HepG2 (cell line): ENCODE data around the gene SLC34A3. TPM values are rescaled to one million over a fixed set of nuclear protein-coding genes. Genes with fewer than 3 reads are reported as not detected.
A peak's percentile ranks its signal among the peaks of the same experiment; 100 is the strongest.

Experiments used
- ATF7-NPFF ChIP-seq: sonication (generic); formaldehyde crosslinking; IDR thresholded peaks from 2 replicates; pipeline ENCODE4 v1.8.1; 2023; ENCODE audit warnings: mild to moderate bottlenecking, low read depth, missing genetic modification reagents, moderate library complexity
- ELF3 ChIP-seq: IDR thresholded peaks from 2 replicates; pipeline ENCODE4 v1.6.1; 2016; ENCODE audit warnings: missing genetic modification reagents, missing compliant biosample characterization
- KLF15 ChIP-seq: sonication (generic); formaldehyde crosslinking; IDR thresholded peaks from 2 replicates; pipeline ENCODE4 v1.8.1; 2023; ENCODE audit warnings: borderline replicate concordance, mild to moderate bottlenecking, inconsistent platforms, missing genetic modification reagents, mixed read lengths
- MTA1 ChIP-seq: sonication (generic); formaldehyde crosslinking; IDR thresholded peaks from 2 replicates; pipeline ENCODE4 v1.4.0; 2020; ENCODE audit warnings: missing genetic modification reagents, mild to moderate bottlenecking, borderline replicate concordance
- PLRG1 ChIP-seq: fragments of 450-650 bp; conservative IDR thresholded peaks from 2 replicates; pipeline ENCODE4 v1.6.1; 2016
- RBM22 ChIP-seq: fragments of 200-400 bp; formaldehyde crosslinking; optimal IDR thresholded peaks from 2 replicates; pipeline ENCODE3; 2017; ENCODE audit warnings: mild to moderate bottlenecking, low read length, moderate library complexity
- RELA ChIP-seq: sonication (generic); formaldehyde crosslinking; IDR thresholded peaks from 2 replicates; pipeline ENCODE4 v1.4.0; 2020; ENCODE audit warnings: missing genetic modification reagents
- THAP11 ChIP-seq: IDR thresholded peaks from 2 replicates; pipeline ENCODE4 v1.6.1; 2016; ENCODE audit warnings: missing biosample characterization, missing genetic modification reagents
- ZFP41 ChIP-seq: sonication (generic); formaldehyde crosslinking; IDR thresholded peaks from 2 replicates; pipeline ENCODE4 v1.4.0; 2020; ENCODE audit warnings: mild to moderate bottlenecking, missing genetic modification reagents, borderline replicate concordance
- ZNF234 ChIP-seq: sonication (generic); formaldehyde crosslinking; conservative IDR thresholded peaks from 2 replicates; pipeline ENCODE4 v1.5.1; 2020; ENCODE audit warnings: mild to moderate bottlenecking, missing genetic modification reagents
- ZNF614 ChIP-seq: IDR thresholded peaks from 2 replicates; pipeline ENCODE4 v1.6.1; 2018; ENCODE audit warnings: missing biosample characterization, missing genetic modification reagents, inconsistent platforms, borderline replicate concordance
- ZSCAN29 ChIP-seq: sonication (generic); formaldehyde crosslinking; conservative IDR thresholded peaks from 2 replicates; pipeline ENCODE4 v1.4.0; 2020; ENCODE audit warnings: mild to moderate bottlenecking, missing genetic modification reagents
- ZSCAN31 ChIP-seq: sonication (generic); formaldehyde crosslinking; IDR thresholded peaks from 2 replicates; pipeline ENCODE4 v1.5.0; 2020; ENCODE audit warnings: low read depth, mild to moderate bottlenecking, missing genetic modification reagents
- polyA plus RNA-seq, 8 experiments: library from polyadenylated mRNA; depleted of rRNA in 3 of 8; stranded (reverse) in 7 of 8; unstranded in 1 of 8; fragments of >200 nt; fragmentation: Illumina TruSeq in 4 of 8; extraction: Trizol in 4 of 8; gene quantifications; 2 replicates each; pipeline versions ENCODE4 v1.2.1 to v1.2.3, GENCODE V29; 2011 to 2016; ENCODE audit warnings: low read depth in 4 of 8, missing spikeins in 1 of 8, mixed read lengths in 1 of 8; ENCODE audit not compliant: insufficient read depth in 1 of 8
- total RNA-seq, 5 experiments: library from RNA; depleted of rRNA; stranded (reverse); fragments of >200 nt; fragmentation: Illumina TruSeq; extraction: Trizol; gene quantifications; 2 replicates each; pipeline ENCODE4 v1.2.3, GENCODE V29; 2016; ENCODE audit warnings: low read depth in 1 of 5
- TF ChIP-seq, protein P1 (sequence below): sonication (generic); formaldehyde crosslinking; IDR thresholded peaks from 2 replicates; pipeline ENCODE4 v1.8.1; 2022; ENCODE audit warnings: low read depth, mild to moderate bottlenecking, missing genetic modification reagents
- TF ChIP-seq, protein P2 (sequence below): IDR thresholded peaks from 2 replicates; pipeline ENCODE4 v1.6.1; 2016; ENCODE audit warnings: missing genetic modification reagents, missing compliant biosample characterization
- TF ChIP-seq, protein P3 (sequence below): IDR thresholded peaks from 2 replicates; pipeline ENCODE4 v1.6.1; 2016; ENCODE audit warnings: control low read depth
- TF ChIP-seq, protein P4 (sequence below): IDR thresholded peaks from 2 replicates; pipeline ENCODE4 v1.6.1; 2016; ENCODE audit warnings: low read depth, missing genetic modification reagents, missing compliant biosample characterization

SLC34A3 gene
- total and polyA plus RNA-seq, 2 of the 13 experiments (the other 11 are each of a cell fraction or from before 2014, with no cell fraction given) = 0.07 to 1.0 TPM

- TF ChIP-seq ZFP41 (CRISPR knock-in tag) (no peak), ZSCAN31 (no peak; the same call in 1 of the 2 replicates), PLRG1 (no peak), ZNF614 (peak; percentile 67; the same call in 1 of the 2 replicates), THAP11 (CRISPR knock-in tag) (peak; percentile 66; the same call in 1 of the 2 replicates), ZSCAN29 (CRISPR knock-in tag) (peak; percentile 79), RBM22 (no peak), RELA (CRISPR knock-in tag) (0 out of 2 replicates have a peak, but pooled peaks have one; percentile 33), ZNF234 (0 out of 2 replicates have a peak, but pooled peaks have one; percentile 53), KLF15 (no peak), MTA1 (CRISPR knock-in tag) (peak; percentile 78; the same call in 1 of the 2 replicates), ELF3 (CRISPR knock-in tag) (peak; percentile 48), ATF7-NPFF (CRISPR knock-in tag) (peak; percentile 79; the same call in 1 of the 2 replicates)
- TF ChIP-seq, protein P1, sequence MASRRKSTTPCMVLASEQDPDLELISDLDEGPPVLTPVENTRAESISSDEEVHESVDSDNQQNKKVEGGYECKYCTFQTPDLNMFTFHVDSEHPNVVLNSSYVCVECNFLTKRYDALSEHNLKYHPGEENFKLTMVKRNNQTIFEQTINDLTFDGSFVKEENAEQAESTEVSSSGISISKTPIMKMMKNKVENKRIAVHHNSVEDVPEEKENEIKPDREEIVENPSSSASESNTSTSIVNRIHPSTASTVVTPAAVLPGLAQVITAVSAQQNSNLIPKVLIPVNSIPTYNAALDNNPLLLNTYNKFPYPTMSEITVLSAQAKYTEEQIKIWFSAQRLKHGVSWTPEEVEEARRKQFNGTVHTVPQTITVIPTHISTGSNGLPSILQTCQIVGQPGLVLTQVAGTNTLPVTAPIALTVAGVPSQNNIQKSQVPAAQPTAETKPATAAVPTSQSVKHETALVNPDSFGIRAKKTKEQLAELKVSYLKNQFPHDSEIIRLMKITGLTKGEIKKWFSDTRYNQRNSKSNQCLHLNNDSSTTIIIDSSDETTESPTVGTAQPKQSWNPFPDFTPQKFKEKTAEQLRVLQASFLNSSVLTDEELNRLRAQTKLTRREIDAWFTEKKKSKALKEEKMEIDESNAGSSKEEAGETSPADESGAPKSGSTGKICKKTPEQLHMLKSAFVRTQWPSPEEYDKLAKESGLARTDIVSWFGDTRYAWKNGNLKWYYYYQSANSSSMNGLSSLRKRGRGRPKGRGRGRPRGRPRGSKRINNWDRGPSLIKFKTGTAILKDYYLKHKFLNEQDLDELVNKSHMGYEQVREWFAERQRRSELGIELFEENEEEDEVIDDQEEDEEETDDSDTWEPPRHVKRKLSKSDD (CRISPR knock-in tag) = peak; percentile 36; the same call in 1 of the 2 replicates
- TF ChIP-seq, protein P2, sequence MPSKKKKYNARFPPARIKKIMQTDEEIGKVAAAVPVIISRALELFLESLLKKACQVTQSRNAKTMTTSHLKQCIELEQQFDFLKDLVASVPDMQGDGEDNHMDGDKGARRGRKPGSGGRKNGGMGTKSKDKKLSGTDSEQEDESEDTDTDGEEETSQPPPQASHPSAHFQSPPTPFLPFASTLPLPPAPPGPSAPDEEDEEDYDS (CRISPR knock-in tag) = peak; percentile 35; the same call in 1 of the 2 replicates
- TF ChIP-seq, protein P3, sequence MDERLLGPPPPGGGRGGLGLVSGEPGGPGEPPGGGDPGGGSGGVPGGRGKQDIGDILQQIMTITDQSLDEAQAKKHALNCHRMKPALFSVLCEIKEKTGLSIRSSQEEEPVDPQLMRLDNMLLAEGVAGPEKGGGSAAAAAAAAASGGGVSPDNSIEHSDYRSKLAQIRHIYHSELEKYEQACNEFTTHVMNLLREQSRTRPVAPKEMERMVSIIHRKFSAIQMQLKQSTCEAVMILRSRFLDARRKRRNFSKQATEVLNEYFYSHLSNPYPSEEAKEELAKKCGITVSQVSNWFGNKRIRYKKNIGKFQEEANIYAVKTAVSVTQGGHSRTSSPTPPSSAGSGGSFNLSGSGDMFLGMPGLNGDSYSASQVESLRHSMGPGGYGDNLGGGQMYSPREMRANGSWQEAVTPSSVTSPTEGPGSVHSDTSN (CRISPR knock-in tag) = peak; percentile 58; the same call in 1 of the 2 replicates
- TF ChIP-seq, protein P4, sequence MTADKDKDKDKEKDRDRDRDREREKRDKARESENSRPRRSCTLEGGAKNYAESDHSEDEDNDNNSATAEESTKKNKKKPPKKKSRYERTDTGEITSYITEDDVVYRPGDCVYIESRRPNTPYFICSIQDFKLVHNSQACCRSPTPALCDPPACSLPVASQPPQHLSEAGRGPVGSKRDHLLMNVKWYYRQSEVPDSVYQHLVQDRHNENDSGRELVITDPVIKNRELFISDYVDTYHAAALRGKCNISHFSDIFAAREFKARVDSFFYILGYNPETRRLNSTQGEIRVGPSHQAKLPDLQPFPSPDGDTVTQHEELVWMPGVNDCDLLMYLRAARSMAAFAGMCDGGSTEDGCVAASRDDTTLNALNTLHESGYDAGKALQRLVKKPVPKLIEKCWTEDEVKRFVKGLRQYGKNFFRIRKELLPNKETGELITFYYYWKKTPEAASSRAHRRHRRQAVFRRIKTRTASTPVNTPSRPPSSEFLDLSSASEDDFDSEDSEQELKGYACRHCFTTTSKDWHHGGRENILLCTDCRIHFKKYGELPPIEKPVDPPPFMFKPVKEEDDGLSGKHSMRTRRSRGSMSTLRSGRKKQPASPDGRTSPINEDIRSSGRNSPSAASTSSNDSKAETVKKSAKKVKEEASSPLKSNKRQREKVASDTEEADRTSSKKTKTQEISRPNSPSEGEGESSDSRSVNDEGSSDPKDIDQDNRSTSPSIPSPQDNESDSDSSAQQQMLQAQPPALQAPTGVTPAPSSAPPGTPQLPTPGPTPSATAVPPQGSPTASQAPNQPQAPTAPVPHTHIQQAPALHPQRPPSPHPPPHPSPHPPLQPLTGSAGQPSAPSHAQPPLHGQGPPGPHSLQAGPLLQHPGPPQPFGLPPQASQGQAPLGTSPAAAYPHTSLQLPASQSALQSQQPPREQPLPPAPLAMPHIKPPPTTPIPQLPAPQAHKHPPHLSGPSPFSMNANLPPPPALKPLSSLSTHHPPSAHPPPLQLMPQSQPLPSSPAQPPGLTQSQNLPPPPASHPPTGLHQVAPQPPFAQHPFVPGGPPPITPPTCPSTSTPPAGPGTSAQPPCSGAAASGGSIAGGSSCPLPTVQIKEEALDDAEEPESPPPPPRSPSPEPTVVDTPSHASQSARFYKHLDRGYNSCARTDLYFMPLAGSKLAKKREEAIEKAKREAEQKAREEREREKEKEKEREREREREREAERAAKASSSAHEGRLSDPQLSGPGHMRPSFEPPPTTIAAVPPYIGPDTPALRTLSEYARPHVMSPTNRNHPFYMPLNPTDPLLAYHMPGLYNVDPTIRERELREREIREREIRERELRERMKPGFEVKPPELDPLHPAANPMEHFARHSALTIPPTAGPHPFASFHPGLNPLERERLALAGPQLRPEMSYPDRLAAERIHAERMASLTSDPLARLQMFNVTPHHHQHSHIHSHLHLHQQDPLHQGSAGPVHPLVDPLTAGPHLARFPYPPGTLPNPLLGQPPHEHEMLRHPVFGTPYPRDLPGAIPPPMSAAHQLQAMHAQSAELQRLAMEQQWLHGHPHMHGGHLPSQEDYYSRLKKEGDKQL (CRISPR knock-in tag) = no peak
Observed at GRCh38 chr9:137229903-137230704, 597 bp upstream of the SLC34A3 start (continued).
